GM13976 (cell line): ENCODE measurements around the gene OSBPL5.

Source experiments
- DNase-seq: peaks from one replicate; pipeline ENCODE4 v3.0.0; 2012; ENCODE audit warnings: low spot score
- in situ Hi-C: fragments of 300-500 bp; cut with MboI; formaldehyde crosslinking; loops from one replicate; pipeline ENCODE4 v1.12.0; 2022; ENCODE audit warnings: low sequenced_read_pairs, mixed read lengths, inconsistent platforms; ENCODE audit not compliant: unreplicated experiment
- TF ChIP-seq, protein P1 (sequence below): IDR thresholded peaks from 2 replicates; pipeline ENCODE4 v1.5.1; 2012; ENCODE audit warnings: borderline replicate concordance, mild to moderate bottlenecking; ENCODE audit not compliant: insufficient read depth; ENCODE audit errors: extremely low read depth, missing control alignments, control extremely low read depth

The OSBPL5 gene

DNA sequence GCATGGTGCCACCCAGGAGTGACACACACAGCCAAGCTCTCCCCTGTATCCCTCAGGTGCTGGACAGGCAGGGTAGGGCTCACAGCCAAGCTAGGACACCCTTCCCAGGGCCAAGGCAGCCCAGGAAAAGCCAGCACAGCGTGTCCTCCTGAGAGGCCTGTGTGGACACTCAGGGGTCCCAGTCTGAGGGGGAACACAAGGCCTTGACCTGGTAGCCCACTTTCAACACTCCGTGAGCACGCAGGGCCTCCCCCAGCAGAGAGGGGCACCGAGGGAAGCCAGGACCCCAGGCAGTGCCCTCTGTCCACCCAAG lies 24.9 kb downstream of the OSBPL5 start:
- in situ Hi-C loops, result no loop called here
- TF ChIP-seq, protein P1, sequence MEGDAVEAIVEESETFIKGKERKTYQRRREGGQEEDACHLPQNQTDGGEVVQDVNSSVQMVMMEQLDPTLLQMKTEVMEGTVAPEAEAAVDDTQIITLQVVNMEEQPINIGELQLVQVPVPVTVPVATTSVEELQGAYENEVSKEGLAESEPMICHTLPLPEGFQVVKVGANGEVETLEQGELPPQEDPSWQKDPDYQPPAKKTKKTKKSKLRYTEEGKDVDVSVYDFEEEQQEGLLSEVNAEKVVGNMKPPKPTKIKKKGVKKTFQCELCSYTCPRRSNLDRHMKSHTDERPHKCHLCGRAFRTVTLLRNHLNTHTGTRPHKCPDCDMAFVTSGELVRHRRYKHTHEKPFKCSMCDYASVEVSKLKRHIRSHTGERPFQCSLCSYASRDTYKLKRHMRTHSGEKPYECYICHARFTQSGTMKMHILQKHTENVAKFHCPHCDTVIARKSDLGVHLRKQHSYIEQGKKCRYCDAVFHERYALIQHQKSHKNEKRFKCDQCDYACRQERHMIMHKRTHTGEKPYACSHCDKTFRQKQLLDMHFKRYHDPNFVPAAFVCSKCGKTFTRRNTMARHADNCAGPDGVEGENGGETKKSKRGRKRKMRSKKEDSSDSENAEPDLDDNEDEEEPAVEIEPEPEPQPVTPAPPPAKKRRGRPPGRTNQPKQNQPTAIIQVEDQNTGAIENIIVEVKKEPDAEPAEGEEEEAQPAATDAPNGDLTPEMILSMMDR, result no peak
- DNase-seq, result no peak

- in situ Hi-C loops, result no loop called here
- DNase-seq, result no peak
- TF ChIP-seq, protein P1, result no peak
Measured at GRCh38 chr11:3139481-3140290, 25.4 kb downstream of the OSBPL5 start.

- in situ Hi-C loops, result no loop called here
- TF ChIP-seq, protein P1, result no peak
- no peak for DNase-seq
Measured at GRCh38 chr11:3139086-3139440, 26.0 kb downstream of the OSBPL5 start.

DNA sequence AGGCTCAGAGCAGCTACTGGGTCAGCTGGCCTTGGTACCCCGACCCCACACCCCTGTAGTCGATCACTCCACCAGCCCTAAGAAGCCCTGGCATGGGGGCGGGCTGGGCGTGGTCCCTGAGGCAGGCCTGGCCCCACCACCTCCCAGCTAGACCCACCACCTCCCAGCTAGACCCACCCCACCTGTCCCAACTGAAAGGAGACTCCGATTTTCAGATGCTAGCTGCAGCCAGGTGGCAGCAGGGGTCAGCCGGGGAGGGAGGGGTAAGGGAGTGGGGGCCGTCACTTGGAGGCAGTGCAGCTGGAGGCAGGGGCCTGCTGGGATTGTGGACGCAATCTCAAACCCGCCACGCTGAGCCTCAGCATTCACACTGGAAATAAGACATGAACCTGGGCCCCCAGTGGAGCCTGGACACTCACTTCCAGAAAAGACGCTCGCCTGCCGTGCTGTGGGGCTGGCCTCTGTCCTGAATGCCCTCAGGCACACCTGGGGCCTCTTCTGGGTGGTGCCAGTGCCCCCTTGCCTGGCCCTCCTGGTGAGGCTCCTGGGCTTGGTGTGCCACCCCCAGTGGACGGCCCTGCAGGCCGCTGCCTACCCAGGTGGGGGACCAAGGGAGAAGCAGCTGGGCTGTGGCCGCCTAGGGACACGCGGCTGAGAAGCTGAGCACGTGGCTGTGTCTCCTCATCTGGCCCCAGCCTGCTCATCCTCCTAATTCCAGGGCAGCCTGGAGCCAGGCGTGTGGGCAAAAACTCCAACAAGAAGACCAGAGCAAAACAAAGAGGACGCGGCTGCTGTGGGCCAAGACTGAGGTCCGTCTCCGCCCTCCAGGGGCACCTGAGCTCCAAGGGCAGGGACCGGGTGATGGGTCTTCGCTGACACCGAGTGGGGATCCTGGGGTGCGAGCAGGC lies 26.7 kb downstream of the OSBPL5 start:
- in situ Hi-C loops, result no loop called here
- DNase-seq, result no peak
- TF ChIP-seq, protein P1, result no peak

DNA sequence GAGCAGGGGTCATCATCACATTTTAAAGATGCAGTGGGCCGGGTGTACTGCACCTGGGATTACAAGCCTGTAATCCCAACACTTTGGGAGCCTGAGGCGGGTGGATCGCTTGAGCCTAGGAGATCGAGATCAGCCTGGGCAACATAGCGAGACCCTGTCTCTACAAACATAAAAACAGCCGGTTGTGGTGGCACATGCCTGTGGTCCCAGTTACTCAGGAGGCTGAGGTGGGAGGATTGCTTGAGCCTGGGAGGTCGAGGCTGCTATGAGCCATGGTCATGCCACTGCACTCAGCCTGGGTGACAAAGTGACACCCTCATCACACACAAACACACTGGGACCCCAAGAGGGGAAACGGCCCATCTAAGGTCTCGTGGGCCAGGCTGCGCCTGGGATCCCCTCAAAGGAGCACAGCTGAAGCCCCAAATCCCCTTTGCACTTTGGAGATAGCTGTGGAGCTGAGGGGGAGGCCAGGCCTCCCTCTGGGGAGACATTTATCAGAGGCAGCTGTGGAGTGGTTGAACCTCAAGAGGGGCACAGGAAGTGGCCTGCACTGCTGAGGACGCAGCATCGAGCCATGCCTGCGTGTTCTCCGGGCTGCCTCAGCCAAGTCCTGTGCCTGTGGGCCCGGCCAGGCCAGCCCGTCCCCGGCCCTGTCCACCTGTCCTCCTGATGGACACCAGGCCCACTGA lies 27.5 kb downstream of the OSBPL5 start:
- TF ChIP-seq, protein P1, result no peak
- no peak for DNase-seq
- in situ Hi-C loops, result no loop called here
